ENCODE measurements around the gene KIRREL3. TPM values are rescaled to one million over a fixed set of nuclear protein-coding genes. Genes with fewer than 3 reads are reported as not detected.

The KIRREL3 gene
- total RNA-seq, 4 donors from 2014 or later, result 0.82 to 15.7 (median 1.4) TPM; not detected in 1

DNA sequence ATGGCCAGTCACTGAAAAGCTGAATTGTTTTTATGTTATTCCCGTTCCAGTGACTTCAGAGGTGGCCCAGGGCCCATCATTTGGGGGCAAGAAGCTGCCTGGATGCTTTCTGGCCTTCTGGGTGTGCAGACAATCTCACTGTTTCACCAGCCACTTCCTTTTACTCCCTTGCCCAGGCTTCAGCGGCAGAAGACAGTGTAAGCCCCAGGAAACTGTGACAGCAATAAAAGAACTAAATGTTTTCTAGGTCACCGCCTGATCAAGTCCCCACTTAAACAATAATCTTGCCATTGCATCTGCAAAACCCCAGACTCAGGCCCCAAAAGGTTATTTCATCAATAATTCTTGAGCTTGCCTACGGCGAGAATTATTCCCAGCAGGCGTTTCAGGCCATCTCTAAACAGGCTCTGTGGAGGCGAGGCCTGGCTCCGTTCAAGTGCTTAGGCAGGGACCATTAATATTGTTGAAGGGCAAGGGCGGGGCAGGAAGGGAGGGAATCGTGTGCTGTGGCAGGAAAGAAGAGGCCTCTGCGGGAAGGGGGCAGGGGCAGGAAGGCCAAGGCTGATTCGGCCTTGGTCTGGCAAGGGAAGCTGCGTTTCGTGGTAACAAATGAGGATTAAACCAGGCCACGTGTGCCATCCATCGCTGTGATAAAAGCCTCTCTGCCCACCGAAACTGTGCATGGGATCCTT, 252.3 kb downstream of the KIRREL3 start:
- 48 to 67% methylated on average over 4 to 17 of the region's 17 CpGs for WGBS, 2 donors (ENCODE audit: low coverage in 1 of 2)
- in situ Hi-C loops (cut with MboI; ENCODE audit: low pct_ligation_motif_present in 1 of 4, low pct_unique_long_range_greater_than_20kb in 1 of 4, low sequenced_read_pairs in 3 of 4), result no loop called here
- TF ChIP-seq, protein P1, sequence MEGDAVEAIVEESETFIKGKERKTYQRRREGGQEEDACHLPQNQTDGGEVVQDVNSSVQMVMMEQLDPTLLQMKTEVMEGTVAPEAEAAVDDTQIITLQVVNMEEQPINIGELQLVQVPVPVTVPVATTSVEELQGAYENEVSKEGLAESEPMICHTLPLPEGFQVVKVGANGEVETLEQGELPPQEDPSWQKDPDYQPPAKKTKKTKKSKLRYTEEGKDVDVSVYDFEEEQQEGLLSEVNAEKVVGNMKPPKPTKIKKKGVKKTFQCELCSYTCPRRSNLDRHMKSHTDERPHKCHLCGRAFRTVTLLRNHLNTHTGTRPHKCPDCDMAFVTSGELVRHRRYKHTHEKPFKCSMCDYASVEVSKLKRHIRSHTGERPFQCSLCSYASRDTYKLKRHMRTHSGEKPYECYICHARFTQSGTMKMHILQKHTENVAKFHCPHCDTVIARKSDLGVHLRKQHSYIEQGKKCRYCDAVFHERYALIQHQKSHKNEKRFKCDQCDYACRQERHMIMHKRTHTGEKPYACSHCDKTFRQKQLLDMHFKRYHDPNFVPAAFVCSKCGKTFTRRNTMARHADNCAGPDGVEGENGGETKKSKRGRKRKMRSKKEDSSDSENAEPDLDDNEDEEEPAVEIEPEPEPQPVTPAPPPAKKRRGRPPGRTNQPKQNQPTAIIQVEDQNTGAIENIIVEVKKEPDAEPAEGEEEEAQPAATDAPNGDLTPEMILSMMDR (IDR thresholded peaks at IDR 0.05), result no peak
- no peak for TF ChIP-seq POLR2A (IDR thresholded peaks at IDR 0.05)
- TF ChIP-seq EP300 (IDR thresholded peaks at IDR 0.05; ENCODE audit: low read depth), result no peak
- no peak for TF ChIP-seq POLR2AphosphoS5 (IDR thresholded peaks at IDR 0.05)

DNA sequence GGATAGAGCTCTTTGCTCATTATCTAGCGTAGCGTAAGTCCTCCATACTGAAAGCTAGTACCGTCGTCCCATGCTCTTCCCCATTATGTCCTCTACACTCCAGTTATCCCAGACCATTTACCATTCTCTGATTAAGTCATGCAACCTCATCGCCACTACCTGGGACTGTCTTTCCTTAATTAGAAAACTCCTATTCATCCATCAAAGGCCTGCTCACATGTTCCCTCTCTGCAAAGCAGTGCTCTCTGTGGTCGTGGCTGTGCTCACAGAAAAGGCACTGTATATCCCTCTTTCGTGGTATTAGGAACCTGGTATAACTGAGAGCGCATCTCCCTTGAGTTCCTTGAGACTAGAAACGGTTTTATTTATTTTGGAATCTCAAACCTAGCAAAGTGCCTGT, 253.3 kb downstream of the KIRREL3 start:
- H3K36me3 ChIP-seq, result no peaks in the 10 kb centered on the region
- WGBS, 2 donors (ENCODE audit: low coverage in 1 of 2), result 85 to 96% methylated on average over 5 to 9 of the region's 9 CpGs
- in situ Hi-C loops (cut with MboI; ENCODE audit: low pct_ligation_motif_present in 1 of 4, low pct_unique_long_range_greater_than_20kb in 1 of 4, low sequenced_read_pairs in 3 of 4) (no loop called here), intact Hi-C loops (cut with DNase I; ENCODE audit: low total_unique reads) (no loop called here)
- no peaks in the 10 kb centered on the region for H3K9me3 ChIP-seq
- H3K4me1 ChIP-seq, result no peaks in the 10 kb centered on the region
- H3K4me3 ChIP-seq, result no peak overlapping the region
- H3K27me3 ChIP-seq, result no peaks in the 10 kb centered on the region
- no peak overlapping the region for H3K27ac ChIP-seq
- TF ChIP-seq, protein P1 (IDR thresholded peaks at IDR 0.05), result no peak
- TF ChIP-seq EP300 (IDR thresholded peaks at IDR 0.05; ENCODE audit: low read depth) (no peak), POLR2A (IDR thresholded peaks at IDR 0.05) (no peak), POLR2AphosphoS5 (IDR thresholded peaks at IDR 0.05) (no peak)
- no peak for DNase-seq

More for the DNA sequence above, 252.3 kb downstream of the KIRREL3 start:
- Histone ChIP-seq H3K4me1 (no peaks in the 10 kb centered on the region), H3K36me3 (no peaks in the 10 kb centered on the region), H3K27me3 (no peaks in the 10 kb centered on the region), H3K4me3 (no peak overlapping the region), H3K9me3 (no peaks in the 10 kb centered on the region), H3K27ac (no peak overlapping the region)
- intact Hi-C loops (cut with DNase I; ENCODE audit: low total_unique reads), result no loop called here
- DNase-seq, result no peak

DNA sequence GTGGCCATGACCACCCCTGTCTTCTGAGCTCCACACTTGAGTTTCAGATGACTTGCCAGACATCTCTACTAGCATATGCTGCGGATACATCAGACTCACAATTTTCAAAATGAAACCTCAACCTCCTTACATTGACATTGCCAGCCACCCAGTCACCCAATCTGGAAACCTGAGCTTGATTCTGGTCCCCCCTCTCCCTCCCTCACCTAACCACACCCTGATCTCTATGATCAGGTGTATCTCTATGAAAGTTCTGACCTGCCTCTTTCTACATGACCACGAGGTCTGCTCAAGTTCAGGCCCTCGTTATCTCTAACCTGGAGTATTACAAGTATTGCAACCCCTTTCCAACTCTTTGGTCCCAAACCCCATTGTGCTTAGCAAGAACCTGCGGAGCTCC, 254.1 kb downstream of the KIRREL3 start:
- in situ Hi-C loops (cut with MboI; ENCODE audit: low pct_ligation_motif_present in 1 of 4, low pct_unique_long_range_greater_than_20kb in 1 of 4, low sequenced_read_pairs in 3 of 4), result no loop called here
- H3K27ac ChIP-seq, result no peak overlapping the region
- H3K4me3 ChIP-seq, result no peak overlapping the region
- intact Hi-C loops (cut with DNase I; ENCODE audit: low total_unique reads), result no loop called here
- WGBS, 2 donors (ENCODE audit: low coverage in 1 of 2), result 90 to 96% methylated on average over 3 to 4 of the region's 4 CpGs
- TF ChIP-seq EP300 (IDR thresholded peaks at IDR 0.05; ENCODE audit: low read depth) (no peak), POLR2AphosphoS5 (IDR thresholded peaks at IDR 0.05) (no peak), POLR2A (IDR thresholded peaks at IDR 0.05) (no peak)
- TF ChIP-seq, protein P1 (IDR thresholded peaks at IDR 0.05), result no peak
- no peaks in the 10 kb centered on the region for H3K27me3 ChIP-seq
- H3K36me3 ChIP-seq, result no peaks in the 10 kb centered on the region
- H3K9me3 ChIP-seq, result no peaks in the 10 kb centered on the region
- H3K4me1 ChIP-seq, result no peaks in the 10 kb centered on the region
- no peak for DNase-seq

GRCh38 chr11:126744699-126745098, 255.9 kb downstream of the KIRREL3 start:
- no peak for DNase-seq
- Histone ChIP-seq H3K4me3 (no peak overlapping the region), H3K36me3 (no peaks in the 10 kb centered on the region), H3K27ac (no peak overlapping the region), H3K27me3 (no peaks in the 10 kb centered on the region), H3K4me1 (no peaks in the 10 kb centered on the region), H3K9me3 (no peaks in the 10 kb centered on the region)
- in situ Hi-C loops (cut with MboI; ENCODE audit: low pct_ligation_motif_present in 1 of 4, low pct_unique_long_range_greater_than_20kb in 1 of 4, low sequenced_read_pairs in 3 of 4) (no loop called here), intact Hi-C loops (cut with DNase I; ENCODE audit: low total_unique reads) (loop anchor here (5.0 kb wide), 1 partner anchor 1153 kb away; no protein-coding TSS in a partner anchor)
- WGBS, 2 donors (ENCODE audit: low coverage in 1 of 2), result 71 to 89% methylated on average over 1 to 4 of the region's 4 CpGs
- TF ChIP-seq POLR2AphosphoS5 (IDR thresholded peaks at IDR 0.05), result no peak
- no peak for TF ChIP-seq POLR2A (IDR thresholded peaks at IDR 0.05)
- TF ChIP-seq EP300 (IDR thresholded peaks at IDR 0.05; ENCODE audit: low read depth), result no peak
- TF ChIP-seq, protein P1 (IDR thresholded peaks at IDR 0.05), result no peak
